ENCODE data around the gene KCNT1. TPM values are rescaled to one million over a fixed set of nuclear protein-coding genes. Genes with fewer than 3 reads are reported as not detected.

KCNT1 gene
- total RNA-seq, 1 experiment from 2014 or later = 0.68 TPM

DNA sequence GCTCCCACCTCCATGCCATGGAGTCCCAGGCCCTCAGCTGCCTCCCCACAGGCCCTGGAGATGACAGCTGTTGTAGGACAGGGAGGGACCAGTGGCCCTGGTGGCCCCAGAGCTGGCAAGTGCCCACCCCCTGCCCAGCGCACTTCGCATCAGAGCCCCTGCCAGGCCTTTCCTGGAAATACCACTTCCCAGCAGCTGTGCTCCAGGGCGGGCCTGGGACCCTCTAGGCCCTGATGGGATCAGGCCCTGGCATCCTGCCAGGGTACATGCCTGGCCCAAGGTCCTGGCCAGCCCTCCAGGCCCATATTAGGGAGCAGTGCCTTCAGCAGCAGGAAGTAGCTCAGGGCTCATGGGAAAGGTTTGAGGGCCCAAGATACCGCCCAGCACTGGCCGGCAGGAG lies 2.5 kb downstream of the KCNT1 start:
- no peak overlapping the region for H2BK20ac ChIP-seq (ENCODE audit: low read depth, low read length, poor library complexity, severe bottlenecking)
- no peak overlapping the region for H2BK5ac ChIP-seq (ENCODE audit: insufficient read length, low read length)
- no peak overlapping the region for H4K91ac ChIP-seq (ENCODE audit: insufficient read length, low read depth, low read length)
- H3K23ac ChIP-seq (ENCODE audit: insufficient read length, low read depth, low read length) = no peak overlapping the region
- H3K23me2 ChIP-seq (ENCODE audit: insufficient read length, low read depth, low read length, poor library complexity, severe bottlenecking) = no peaks in the 10 kb centered on the region
- no peak overlapping the region for H2AFZ ChIP-seq (ENCODE audit: low read length)
- Mint-ChIP-seq H3K4me3 (no peak overlapping the region), H3K36me3 (ENCODE audit: insufficient read depth in 1 of 3, low read depth in 3 of 3) (no peaks in the 10 kb centered on the region), H3K27me3 (ENCODE audit: low read depth) (peaks cover 24% of the 10 kb centered on the region), H3K4me1 (peaks cover 2 to 4% of the 10 kb centered on the region in 2 experiments; a peak in 3 of 4 replicates), H3K9me3 (no peaks in the 10 kb centered on the region; a peak in 1 of 5 replicates), H3K27ac (no peak overlapping the region)
- no peak overlapping the region for H3K14ac ChIP-seq (ENCODE audit: insufficient read depth, low read length)
- no peak overlapping the region for H3K27ac ChIP-seq (ENCODE audit: insufficient read length, low read depth, low read length)
- no peak overlapping the region for H2AK5ac ChIP-seq (ENCODE audit: insufficient read length, low read length)
- H4K8ac ChIP-seq (replicated peaks; ENCODE audit: insufficient read length, low read depth, low read length) = no peak overlapping the region
- no peak overlapping the region for H3K4me2 ChIP-seq (ENCODE audit: insufficient read depth, insufficient read length, low read length)
- TF ChIP-seq CTCF (conservative IDR thresholded peaks at IDR 0.05) = no peak
- no peak for DNase-seq
- H3K56ac ChIP-seq (ENCODE audit: insufficient read length, low read depth, low read length) = no peak overlapping the region
- no peaks in the 10 kb centered on the region for H3K79me2 ChIP-seq (ENCODE audit: insufficient read depth, low read length)
- H3T11ph ChIP-seq (ENCODE audit: low read length) = no peak overlapping the region
- H2BK12ac ChIP-seq (ENCODE audit: insufficient read length, low read depth, low read length) = no peak overlapping the region
- no peak overlapping the region for H2BK15ac ChIP-seq (ENCODE audit: low read depth, low read length)
- H3K79me1 ChIP-seq (ENCODE audit: insufficient read depth, low read depth, low read length, poor library complexity, severe bottlenecking) = no peaks in the 10 kb centered on the region
- no peaks in the 10 kb centered on the region for H3K4me1 ChIP-seq (ENCODE audit: insufficient read depth, low read length)
- H4K20me1 ChIP-seq (ENCODE audit: control insufficient read depth, insufficient read depth, insufficient read length) = no peaks in the 10 kb centered on the region
- H3K27me3 ChIP-seq (ENCODE audit: insufficient read depth, low read length) = no peaks in the 10 kb centered on the region; the same call in 1 of the 2 replicates
- WGBS (ENCODE audit: extremely low coverage, insufficient read length, low lambda C conversion rate) = no CpG with 5 or more reads among the region's 5 CpGs
- no peak overlapping the region for H2BK120ac ChIP-seq (ENCODE audit: low read depth, low read length, poor library complexity, severe bottlenecking)
- no peak overlapping the region for H3K4ac ChIP-seq (ENCODE audit: low read depth, low read length)
- H4K5ac ChIP-seq (ENCODE audit: insufficient read length, low read depth, low read length) = no peak overlapping the region
- no peak overlapping the region for H3K18ac ChIP-seq (ENCODE audit: insufficient read length, low read depth, low read length)
- H3K9ac ChIP-seq (ENCODE audit: extremely low read depth, insufficient read length, low read length) = no peak overlapping the region
- no peaks in the 10 kb centered on the region for H3K9me3 ChIP-seq (ENCODE audit: control insufficient read depth, low read depth, low read length)
